HG03097 (cell line): ENCODE measurements around the gene DHX36.

Experiments used
- ATAC-seq: cut with Tn5 transposase; IDR thresholded peaks from one replicate; pipeline ENCODE4 v1.9.1; 2021; ENCODE audit not compliant: unreplicated experiment, low FRiP score

Gene DHX36

DNA sequence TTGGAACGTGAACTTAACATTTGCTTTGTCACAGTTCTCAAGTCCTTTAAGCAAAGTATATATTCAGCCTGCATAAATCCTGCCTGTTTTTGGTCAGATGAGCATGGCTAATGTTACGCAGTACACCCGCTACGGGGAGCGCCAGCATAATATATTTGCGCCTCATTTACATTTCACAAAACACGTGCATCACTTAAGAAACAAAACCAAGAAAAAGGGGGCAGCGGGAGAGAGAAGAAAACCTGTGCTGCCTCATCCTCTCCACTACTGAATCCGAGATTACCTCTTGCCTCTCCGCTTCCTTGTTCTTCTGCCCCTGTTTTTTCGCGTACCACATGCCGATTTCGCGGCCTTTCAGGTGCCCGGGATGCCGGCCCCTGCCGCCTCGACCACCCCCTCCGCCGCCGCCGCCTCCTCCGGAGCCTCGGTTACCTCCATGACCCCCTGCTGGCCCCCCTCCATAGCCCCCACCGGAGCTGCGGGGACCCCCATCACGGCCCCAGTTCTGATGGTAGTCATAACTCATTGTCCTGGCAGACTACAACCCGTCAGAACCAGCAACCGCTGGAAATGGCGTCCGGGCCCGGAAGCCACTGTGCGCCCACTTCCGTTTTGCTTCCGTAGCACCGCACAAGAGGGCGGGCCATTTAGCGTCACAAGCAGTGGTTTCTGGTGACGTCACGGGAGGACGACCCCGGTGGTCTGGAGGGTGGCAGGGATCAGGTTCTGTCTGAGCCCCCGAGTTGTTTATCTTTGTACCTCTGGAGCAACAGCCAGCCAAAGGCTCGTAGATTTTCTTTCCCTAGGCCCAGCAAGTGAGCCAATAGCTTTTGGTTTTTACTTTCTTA lies at the start of gene DHX36:
TSS of gene DHX36 (minus strand) at position 597 of the 848 bp plus-strand sequence. CDS start at position 526, 71 bp downstream.
- peak; percentile 96 for ATAC-seq

DNA sequence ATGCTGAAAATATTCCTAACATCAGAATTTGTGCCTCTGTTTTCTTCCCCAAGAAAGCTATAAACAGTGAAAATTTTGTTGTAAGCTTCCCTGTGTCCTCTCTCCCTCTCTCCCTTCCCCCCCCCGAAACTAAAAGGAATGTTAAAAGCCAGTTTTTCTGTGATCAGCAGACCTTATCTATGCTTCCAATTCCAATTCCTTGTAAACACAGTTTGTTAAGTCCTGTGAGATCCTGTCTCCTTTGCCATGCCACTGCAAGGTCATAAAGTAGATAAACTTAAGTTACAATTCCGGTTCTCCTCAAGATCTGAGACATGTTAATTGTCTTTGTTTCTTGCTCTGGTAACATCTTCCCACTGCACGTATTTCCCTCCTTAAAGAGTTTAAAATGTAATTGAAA lies 42.9 kb upstream of the DHX36 start:
- ATAC-seq = no peak

DNA sequence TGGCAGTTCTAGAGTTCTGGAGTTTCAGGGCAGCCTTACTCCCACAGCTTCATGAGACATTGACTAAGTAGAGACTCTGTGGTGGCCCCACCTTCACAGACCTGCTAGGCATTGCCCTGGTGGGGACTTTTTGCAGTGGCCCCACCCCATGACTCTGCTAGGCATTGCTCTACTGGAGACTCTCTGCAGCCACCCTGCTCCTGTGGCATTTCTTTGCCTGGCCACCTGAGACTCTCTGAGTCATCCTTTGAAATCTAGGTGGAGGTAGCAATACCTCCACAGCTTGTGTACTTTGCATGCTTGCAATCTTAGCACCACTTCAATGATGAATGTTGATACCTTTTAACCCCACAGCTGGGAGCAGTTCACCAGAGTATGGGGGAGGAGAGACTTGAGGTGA lies 40.6 kb upstream of the DHX36 start:
- no peak for ATAC-seq

GRCh38 chr3:154361099-154361498 lies 36.8 kb upstream of the DHX36 start:
- no peak for ATAC-seq

DNA sequence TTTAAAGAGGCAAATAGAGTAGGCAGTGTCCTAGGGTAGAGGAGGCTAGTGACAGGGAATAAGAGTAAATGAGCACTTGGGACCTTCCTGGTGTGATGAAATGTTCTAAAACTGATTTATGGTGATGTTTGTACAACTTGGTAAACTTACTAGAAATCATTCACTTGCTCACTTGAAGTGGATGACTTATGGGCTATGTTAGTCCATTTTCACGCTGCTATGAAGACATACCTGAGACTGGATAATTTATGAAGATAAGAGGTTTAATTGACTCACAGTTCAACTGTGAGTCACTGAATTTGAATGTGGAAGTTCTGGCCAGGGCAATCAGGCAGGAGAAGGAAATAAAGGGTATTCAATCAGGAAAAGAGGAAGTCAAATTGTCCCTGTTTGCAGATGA lies 31.7 kb upstream of the DHX36 start:
- no peak for ATAC-seq

GRCh38 chr3:154349223-154349622 lies 24.9 kb upstream of the DHX36 start:
- ATAC-seq = no peak

DNA sequence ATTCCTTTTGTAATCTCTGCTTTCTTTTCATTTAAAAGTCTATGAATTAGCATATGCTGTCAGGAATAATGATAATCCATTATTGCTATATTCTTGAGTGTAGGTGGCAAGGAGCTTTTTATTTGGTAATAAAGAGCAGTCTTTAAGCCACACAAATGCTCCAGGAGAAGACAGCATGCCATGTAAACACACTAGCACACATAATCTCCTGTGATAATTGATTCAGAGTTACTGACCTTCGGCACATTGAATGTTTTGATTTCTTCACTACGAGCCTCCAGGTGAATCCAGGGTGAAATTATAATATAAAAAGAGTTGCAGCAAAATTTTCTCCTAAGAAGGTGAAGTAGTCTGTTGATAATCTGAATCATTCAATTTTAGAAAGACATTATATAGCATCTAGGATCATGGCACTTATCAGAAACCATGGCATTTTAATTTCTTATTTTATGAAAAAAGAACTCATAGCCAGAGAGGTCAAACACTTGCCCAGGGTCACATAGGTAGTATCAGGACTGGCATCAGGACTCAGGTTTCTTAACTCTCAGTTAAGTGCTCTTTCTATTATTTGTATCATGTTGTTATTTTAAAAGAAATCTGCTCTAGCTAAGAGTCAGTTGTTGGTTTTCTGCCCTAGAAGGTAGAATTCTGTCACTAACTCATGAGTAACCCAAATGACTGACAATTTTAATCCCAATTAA lies 21.3 kb upstream of the DHX36 start:
- ATAC-seq = no peak

GRCh38 chr3:154338570-154338969 lies 14.3 kb upstream of the DHX36 start:
- ATAC-seq = no peak

GRCh38 chr3:154338008-154338407 lies 13.7 kb upstream of the DHX36 start:
- ATAC-seq = no peak

- ATAC-seq = no peak
Observed at GRCh38 chr3:154334973-154335420, 10.7 kb upstream of the DHX36 start.

GRCh38 chr3:154327871-154328270 lies 3.6 kb upstream of the DHX36 start:
- no peak for ATAC-seq

GRCh38 chr3:154324919-154325318 lies 632 bp upstream of the DHX36 start:
- ATAC-seq = no peak

DNA sequence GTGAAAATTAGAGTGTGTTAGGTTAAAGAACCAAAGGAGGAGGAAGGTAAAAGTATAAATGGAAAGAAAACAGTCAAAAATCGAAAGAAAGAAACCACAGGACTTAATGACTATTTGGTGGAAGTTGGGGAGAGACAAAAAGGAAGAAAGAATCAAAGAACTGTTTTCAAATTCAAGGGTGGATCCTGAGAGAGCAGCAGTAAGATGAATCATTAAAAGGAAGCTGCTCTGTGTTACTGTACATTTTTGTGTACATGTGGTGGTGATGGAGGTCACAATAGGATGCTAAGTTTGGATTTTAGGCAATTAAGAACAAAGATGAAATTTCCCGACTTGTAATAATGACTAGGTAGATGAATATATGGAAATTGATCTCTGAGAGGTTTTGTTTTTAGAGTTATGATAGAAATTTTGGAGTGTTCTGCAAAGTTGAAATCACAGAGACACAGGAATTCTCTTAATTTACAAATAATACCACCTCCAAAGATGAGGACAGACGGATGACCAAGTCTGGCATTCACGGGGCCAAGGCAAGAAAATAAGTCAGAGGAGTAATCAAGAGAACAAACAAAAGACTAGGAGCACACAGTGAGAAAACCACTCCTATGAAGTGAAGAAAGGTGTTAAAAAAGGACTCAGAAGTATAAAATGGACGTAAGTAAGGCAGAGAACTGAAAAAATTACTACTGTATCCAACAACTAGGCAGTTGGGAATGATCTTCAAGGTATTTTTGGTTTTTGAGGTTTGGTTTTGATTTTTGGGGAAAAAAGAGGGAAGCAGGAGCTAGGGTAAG lies 7.1 kb downstream of the DHX36 start:
- ATAC-seq = no peak

DNA sequence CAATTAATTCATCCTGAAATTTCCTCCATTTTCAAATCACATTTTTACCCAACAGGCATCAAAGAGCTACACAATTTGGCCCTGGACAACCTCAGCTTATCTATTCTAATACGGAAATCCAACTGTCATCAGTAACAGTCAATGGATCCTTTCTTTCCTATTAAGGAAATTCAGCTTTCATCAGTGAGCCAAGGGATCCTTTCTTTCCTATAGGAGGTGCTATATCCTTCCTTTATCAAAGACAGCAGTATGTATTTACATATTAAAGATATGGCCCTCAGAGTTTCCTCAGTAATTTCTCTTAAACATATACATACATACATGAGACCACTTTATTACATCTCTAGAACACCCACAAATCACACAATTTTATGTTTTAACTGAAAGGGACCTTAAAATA lies 10.1 kb downstream of the DHX36 start:
- ATAC-seq = no peak

- no peak for ATAC-seq
Observed at GRCh38 chr3:154310840-154311239, 13.4 kb downstream of the DHX36 start.

DNA sequence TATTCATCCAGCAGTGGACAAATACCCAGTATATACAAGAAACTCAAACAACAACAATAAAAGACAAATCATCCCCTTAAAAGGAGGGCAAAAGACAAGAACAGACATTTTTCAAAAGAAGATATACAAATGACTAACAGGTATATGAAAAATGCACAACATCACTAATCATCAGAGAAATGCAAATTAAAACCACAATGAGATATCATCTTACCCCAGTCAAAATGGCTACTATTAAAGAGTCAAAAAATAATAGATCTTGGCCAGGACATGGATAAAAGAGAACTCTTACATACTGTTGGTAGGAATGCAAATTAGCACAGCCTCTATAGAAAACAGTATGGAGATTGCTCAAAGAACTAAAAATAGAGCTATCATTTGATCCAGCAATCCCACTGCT lies 16.9 kb downstream of the DHX36 start:
- no peak for ATAC-seq

DNA sequence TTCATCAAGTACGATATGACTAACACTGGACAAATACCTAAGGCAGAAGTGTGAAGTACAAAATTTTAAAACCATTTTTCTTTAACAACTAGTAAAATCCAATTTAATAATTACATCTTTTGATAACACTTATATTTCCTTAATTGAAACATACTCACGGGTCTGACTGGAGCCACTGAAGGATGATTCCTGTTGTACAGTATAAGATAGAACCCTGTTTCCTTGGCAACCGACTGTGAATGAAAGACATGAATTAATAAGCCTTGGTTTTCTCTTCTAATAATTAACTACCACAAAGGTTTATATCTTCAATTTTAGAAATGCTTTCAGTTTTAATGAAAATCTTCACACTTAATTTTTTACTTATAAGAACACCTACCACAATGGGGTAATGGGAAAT lies 19.4 kb downstream of the DHX36 start:
- peak; percentile 53 for ATAC-seq

DNA sequence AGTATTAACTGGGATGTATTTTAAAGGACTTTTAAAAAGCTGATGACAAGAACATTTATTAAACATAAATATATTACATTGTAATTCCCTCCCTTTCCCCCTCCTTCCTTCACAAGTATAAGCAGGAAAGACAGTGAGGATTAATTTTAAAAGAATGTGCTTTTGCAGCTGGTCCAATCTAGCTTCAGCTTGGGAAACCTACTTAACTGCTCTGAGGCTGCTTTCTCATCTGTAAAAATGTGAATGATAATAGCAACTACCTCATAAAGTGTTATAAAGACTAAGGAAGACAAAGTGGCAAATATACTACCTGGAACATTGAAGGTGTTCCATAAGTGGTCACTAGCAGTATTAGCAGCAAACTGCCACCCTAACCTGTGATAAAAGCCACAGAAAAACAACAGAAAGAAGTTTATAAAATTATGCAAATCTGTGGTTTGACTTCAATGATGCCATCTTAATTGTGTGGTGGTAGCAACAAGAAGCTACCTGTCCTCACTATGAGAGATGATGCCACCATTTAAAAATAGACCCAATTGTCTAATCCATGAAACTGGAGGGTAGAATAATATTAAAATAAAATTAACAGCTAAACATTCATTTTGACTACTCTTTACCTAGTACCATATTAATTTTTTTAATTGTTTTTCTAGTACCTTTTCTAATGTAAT lies 20.0 kb downstream of the DHX36 start:
- no peak for ATAC-seq

GRCh38 chr3:154301561-154301960 lies 22.7 kb downstream of the DHX36 start:
- ATAC-seq = no peak

DNA sequence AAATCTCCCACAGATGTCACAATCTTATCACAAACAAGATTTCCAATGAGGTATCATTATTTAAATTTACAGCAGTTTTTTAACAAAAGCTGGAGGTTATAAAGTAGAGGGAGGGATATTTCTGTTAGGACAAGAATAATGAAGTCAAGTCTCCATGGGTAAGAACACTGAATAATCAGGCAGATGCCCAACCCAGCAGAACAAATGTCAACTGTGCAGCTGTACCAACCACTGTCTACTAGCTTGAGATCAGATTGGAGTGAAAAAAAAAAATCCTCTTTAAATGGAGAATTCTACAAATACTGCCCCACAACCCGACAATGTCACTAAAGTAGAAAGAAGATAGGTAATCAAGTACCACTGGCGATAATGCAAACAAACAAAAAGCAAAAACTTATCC lies 30.3 kb downstream of the DHX36 start:
- ATAC-seq = no peak

GRCh38 chr3:154290187-154290586 lies 34.1 kb downstream of the DHX36 start:
- ATAC-seq = no peak
